Skeletal muscle satellite cell (primary cell): ENCODE measurements around the gene POLE.
A peak's percentile ranks its signal among the peaks of the same experiment; 100 is the strongest.

Source experiments
- H3K27me3 ChIP-seq: 2 replicates; pipeline ENCODE4 v1.7.0; 2013; ENCODE audit warnings: low read length; ENCODE audit not compliant: control insufficient read depth, insufficient read depth
- H3K36me3 ChIP-seq: 2 replicates; pipeline ENCODE4 v1.7.0; 2013; ENCODE audit warnings: mild to moderate bottlenecking, control low read depth, low read length; ENCODE audit not compliant: insufficient read depth
- H3K4me1 ChIP-seq: 2 replicates; pipeline ENCODE4 v1.7.0; 2013; ENCODE audit warnings: low read length; ENCODE audit not compliant: control insufficient read depth, insufficient read depth
- H3K4me2 ChIP-seq: 2 replicates; pipeline ENCODE4 v1.7.0; 2013; ENCODE audit warnings: mild to moderate bottlenecking, low read length
- H3K4me3 ChIP-seq: 2 replicates; pipeline ENCODE4 v1.7.0; 2013; ENCODE audit warnings: low read length
- H3K9ac ChIP-seq: 2 replicates; pipeline ENCODE4 v1.7.0; 2013; ENCODE audit warnings: mild to moderate bottlenecking, low read depth, low read length, moderate library complexity
- H3K9me3 ChIP-seq: replicated peaks from 2 replicates; pipeline ENCODE4 v1.7.0; 2013; ENCODE audit warnings: mild to moderate bottlenecking, control low read depth, low read length

Gene POLE

DNA sequence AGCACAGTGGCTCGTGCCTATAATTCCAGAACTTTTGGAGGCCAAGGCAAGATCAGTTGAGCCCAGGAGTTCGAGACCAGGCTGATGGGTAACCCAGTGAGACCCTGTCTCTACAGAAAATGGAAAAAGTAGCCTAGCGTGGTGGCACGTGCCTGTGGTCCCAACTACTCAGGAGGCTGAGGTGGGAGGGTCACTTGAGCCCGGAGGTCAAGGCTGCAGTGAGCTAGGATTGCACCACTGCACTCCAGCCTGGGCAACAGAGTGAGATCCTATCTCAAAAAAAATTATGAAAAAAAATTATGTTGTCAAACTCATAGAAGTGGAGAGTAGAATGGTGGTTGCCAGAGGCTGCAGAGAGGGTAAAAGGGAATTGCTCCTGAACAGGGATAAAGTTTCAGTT is 73.1 kb downstream of the POLE start:
- H3K9ac ChIP-seq: no peak overlapping the region
- H3K9me3 ChIP-seq: peaks cover 18% of the 10 kb centered on the region
- peaks cover 70% of the 10 kb centered on the region for H3K27me3 ChIP-seq
- H3K4me2 ChIP-seq: no peak overlapping the region
- H3K4me3 ChIP-seq: no peak overlapping the region
- peaks cover 10% of the 10 kb centered on the region for H3K4me1 ChIP-seq
- no peaks in the 10 kb centered on the region for H3K36me3 ChIP-seq

DNA sequence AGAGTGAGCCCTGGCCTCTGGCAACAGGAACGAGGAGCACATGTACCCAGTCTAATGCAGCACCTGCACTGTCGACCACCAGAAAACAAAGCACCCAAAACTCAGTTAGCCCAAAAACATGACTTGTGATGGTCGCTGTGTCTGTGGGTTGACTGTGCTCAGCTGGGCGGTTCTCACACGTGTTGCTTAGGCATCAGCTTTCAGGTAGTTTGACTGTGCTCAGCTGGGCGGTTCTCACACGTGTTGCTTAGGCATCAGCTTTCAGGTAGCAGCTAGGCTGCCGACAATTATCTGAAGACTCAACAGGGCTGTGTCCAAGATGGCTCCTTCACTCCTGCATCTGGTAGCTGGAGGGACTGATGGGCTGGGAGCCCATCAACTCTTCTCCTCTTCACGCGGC is 75.5 kb downstream of the POLE start:
- H3K9me3 ChIP-seq: peaks cover 9% of the 10 kb centered on the region
- no peaks in the 10 kb centered on the region for H3K36me3 ChIP-seq
- no peak overlapping the region for H3K9ac ChIP-seq
- H3K4me3 ChIP-seq: no peak overlapping the region
- no peak overlapping the region for H3K4me2 ChIP-seq
- H3K4me1 ChIP-seq: peaks cover 14% of the 10 kb centered on the region
- peaks cover 76% of the 10 kb centered on the region for H3K27me3 ChIP-seq

DNA sequence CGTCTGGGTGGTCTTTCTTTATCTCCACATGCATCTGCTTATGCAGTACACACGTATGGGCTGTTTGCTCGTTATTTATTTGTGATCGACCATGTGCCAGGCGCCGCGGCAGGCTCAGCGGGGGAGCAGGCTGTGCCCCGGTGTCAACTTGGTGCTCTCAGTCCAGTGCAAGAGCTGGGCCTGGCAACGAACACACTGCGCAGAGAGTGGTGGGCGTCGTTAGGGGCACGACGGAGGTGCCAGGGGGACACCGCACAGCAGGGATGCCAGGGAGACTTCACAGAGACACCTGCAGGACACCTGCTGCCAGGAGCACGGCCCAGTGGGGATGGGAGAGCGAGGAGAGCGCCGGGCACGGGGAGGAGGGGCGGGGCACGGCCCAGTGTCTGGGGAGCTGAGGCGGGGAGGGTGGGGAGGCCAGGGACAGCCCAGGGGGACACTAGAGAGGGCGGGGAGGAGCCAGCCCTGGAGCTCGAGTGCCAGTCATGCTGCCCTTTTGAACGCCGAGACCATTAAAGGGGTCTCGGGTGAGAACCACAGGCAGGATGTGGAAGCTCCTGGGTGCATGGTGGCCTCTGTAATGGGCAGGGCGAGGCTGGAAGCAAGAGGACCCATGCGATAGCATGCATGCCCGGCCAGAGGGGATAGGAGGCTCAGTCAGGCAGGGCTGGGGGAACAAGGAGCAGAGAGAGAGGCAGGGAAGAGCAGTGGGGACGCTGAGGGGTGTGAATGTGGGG is 76.1 kb downstream of the POLE start:
- Histone ChIP-seq H3K9me3 (peaks cover 4% of the 10 kb centered on the region), H3K4me3 (no peak overlapping the region), H3K9ac (no peak overlapping the region), H3K4me2 (peak overlapping the region; percentile 75), H3K4me1 (peaks cover 18% of the 10 kb centered on the region), H3K36me3 (no peaks in the 10 kb centered on the region), H3K27me3 (peaks cover 78% of the 10 kb centered on the region)

DNA sequence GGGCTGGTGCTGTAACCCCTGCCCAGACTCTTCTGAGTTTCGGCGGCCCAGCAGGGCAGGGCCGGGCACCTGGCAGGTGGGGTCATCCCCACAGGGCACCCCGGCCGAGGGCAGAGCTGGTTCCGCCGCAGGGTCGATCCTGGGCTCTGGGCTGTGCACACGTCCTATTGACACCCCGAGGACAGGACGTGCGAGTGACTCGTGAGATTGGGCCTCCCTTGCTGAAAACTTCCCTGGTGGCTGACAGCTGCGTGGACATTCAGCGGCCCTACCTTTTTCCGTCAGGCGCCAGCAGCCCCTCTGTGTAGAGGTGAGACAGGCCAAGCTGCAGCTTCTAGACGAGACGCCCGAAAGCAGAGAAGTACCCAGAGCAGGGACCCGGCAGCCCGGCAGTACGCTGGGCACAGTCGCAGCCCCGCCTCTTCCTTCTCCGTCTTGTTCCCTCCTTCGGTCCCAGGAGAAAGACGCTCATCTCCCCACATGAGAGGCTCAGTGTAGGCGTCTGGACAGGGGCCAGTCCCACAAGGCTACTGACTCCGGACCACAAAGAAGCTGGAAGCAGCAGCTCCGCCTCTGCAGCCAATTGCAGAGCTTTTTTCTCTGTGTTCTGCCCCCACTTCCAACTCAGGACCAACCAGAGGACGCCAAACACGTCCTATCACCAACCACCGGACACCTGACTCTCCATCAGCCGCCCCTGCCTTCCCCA is 76.9 kb downstream of the POLE start, which contains the start of gene LRCOL1:
Gene LRCOL1 (minus strand): TSS at position 532 of the 709 bp plus-strand sequence. CDS start 4,331 bp downstream, outside the sequence.
- Histone ChIP-seq H3K27me3 (peaks cover 77% of the 10 kb centered on the region), H3K4me1 (peaks cover 18% of the 10 kb centered on the region), H3K36me3 (no peaks in the 10 kb centered on the region), H3K4me2 (peak within 1 kb of the TSS; percentile 75), H3K4me3 (peak within 1 kb of the TSS; percentile 46), H3K9ac (no peak within 1 kb of the TSS), H3K9me3 (no peaks in the 10 kb centered on the region)

DNA sequence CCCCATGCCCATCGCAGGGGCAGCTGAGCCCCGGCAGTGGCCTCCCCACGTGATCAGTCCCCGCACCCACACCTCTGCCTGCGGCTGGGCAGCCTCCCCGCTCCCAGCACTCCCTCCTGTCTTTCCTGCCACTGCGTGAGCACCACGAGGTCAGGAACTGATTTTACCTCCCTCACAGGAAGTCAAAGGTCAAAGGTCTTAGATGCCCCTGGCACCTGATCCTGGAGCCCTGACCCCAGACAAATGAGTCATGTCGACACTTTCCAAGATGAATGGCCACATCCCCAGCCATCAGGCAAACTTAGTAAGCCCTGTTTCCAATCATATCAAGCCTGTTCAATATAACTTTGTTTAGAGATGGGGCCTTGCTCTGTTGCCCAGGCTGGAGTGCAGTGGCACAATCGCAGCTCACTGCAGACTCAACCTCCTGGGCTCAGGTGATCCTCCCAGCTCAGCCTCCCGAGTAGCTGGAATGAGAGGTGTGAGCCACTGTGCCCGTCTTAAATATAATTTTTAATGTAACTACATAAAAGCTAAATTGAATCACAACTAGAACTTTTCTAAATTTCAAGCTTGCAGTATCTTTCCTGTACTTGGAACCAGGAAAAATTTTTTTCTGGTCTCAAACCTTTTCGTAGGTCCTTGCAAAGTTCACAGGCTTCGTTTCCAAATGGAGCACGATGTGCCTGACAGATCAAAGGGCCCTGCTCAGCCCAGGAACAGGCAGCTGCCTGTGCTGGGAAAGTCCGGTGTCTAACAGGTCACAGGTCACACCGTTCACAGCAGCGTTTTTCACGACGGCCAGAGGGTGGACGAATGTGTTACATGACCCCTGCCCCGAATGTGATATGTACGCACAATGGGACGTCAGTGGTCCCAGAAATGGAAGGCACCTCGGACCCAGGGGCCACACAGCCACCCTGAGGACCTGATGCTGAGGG is 78.6 kb downstream of the POLE start:
- no peaks in the 10 kb centered on the region for H3K9me3 ChIP-seq
- no peak overlapping the region for H3K4me3 ChIP-seq
- H3K36me3 ChIP-seq: no peaks in the 10 kb centered on the region
- no peak overlapping the region for H3K9ac ChIP-seq
- peaks cover 18% of the 10 kb centered on the region for H3K4me1 ChIP-seq
- no peak overlapping the region for H3K4me2 ChIP-seq
- H3K27me3 ChIP-seq: peaks cover 91% of the 10 kb centered on the region

DNA sequence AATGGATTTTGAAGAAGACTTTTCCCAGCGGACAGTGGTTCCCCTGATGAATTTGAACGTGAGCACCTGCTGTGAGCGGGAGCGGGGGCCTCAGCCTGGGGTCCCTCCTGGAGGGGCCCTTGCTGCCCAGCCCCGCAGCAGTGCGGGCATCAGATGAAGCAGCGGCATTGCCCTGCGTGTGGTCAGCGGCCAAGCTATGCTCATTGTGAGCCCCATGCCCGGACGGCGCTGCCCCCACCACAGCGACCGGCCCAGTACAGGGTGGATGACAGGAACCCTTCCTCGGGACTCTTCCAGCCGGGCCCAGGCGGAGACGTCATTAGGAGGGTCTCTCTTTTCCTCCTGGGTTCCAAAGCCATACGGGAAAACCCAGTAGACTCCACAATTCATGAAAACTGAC is 80.2 kb downstream of the POLE start:
- Histone ChIP-seq H3K4me3 (no peak overlapping the region), H3K27me3 (peaks cover 93% of the 10 kb centered on the region), H3K9ac (no peak overlapping the region), H3K9me3 (no peaks in the 10 kb centered on the region), H3K36me3 (no peaks in the 10 kb centered on the region), H3K4me2 (no peak overlapping the region), H3K4me1 (peaks cover 18% of the 10 kb centered on the region)

DNA sequence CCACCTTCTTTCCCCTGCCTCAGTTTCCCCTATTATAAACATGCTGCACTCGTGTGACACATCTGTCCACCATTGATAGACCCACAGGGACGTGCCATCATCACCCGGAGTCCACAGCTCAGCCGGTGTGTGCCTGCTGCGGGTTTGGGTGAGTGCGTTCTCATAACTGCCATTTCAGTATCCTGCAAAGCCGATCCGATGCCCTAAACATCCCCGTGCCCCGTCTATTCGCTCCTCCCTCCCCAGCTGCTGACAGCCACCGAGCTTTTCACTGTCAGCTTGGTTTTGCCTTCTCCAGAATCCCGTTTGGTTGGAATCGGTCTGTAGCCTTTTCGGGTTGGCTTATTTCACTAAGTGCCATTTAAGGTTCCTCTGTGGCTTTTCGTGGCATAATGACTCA is 80.7 kb downstream of the POLE start:
- no peak overlapping the region for H3K4me3 ChIP-seq
- no peaks in the 10 kb centered on the region for H3K9me3 ChIP-seq
- peaks cover 92% of the 10 kb centered on the region for H3K27me3 ChIP-seq
- no peak overlapping the region for H3K9ac ChIP-seq
- H3K4me2 ChIP-seq: peak overlapping the region; percentile 52
- H3K4me1 ChIP-seq: peaks cover 18% of the 10 kb centered on the region
- H3K36me3 ChIP-seq: no peaks in the 10 kb centered on the region

DNA sequence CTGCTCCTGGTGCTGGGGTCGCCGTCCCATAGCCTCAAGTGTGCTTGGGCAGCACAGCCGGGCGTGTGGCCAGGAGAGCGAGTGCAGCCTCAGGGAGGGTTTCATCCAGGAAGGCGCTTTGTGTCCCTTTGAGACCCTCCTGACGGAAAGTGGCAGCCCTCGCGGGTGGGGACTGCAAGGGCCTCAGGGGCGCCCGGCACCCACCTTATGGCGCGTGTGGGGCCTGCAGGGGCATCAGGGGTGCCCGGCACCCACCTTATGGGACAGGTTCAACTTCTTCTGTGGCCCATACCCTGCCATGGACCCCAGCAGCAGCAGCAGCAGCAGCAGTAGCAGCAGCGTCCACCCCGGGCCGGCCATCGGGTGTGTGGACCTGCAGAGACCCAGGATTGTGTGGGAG is 81.2 kb downstream of the POLE start:
- Histone ChIP-seq H3K4me1 (peaks cover 18% of the 10 kb centered on the region), H3K9me3 (no peaks in the 10 kb centered on the region)

DNA sequence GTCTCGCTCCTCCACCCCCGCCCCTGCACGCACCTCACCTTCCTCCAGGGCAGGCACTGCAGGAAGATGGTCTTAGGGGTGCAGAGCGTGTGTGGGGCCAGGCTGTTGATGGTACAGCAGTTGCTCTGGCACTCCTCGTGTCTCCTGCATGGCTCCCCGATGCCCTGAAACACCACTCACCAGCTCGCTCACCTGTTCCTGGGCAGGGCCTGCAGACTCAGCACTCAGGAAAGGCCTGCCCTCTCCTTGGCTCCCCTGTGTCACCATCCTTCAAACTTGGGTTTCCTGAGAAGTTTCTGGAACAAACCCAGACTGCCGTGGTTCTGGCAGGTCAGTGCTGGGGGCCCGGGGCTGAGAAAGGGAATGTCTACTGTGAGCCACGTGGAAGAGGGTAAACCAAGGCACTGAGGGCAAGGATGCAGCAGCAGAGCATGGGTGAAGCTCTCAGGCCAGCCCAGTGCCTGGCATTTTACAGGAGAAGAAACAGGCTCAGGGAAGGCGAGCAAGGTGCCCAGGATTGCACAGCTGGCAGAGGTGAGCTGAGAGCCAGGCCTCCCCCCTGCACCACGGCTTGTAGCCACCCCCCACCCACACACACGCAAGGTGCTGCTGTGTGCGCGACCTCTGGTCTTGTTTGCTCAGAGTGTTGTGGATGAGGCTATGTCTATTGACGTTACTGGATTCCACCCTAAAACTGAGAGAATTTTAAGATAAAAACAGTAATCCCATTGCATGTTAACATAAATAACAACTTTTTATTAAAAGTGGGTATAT is 82.3 kb downstream of the POLE start:
- Histone ChIP-seq H3K9ac (no peak overlapping the region), H3K9me3 (no peaks in the 10 kb centered on the region), H3K27me3 (peaks cover 90% of the 10 kb centered on the region), H3K4me3 (no peak overlapping the region), H3K36me3 (no peaks in the 10 kb centered on the region), H3K4me1 (peaks cover 17% of the 10 kb centered on the region), H3K4me2 (no peak overlapping the region)

More for the DNA sequence above, 81.2 kb downstream of the POLE start:
- Histone ChIP-seq H3K4me3 (no peak overlapping the region), H3K4me2 (no peak overlapping the region), H3K27me3 (peaks cover 95% of the 10 kb centered on the region), H3K9ac (no peak overlapping the region), H3K36me3 (no peaks in the 10 kb centered on the region)

DNA sequence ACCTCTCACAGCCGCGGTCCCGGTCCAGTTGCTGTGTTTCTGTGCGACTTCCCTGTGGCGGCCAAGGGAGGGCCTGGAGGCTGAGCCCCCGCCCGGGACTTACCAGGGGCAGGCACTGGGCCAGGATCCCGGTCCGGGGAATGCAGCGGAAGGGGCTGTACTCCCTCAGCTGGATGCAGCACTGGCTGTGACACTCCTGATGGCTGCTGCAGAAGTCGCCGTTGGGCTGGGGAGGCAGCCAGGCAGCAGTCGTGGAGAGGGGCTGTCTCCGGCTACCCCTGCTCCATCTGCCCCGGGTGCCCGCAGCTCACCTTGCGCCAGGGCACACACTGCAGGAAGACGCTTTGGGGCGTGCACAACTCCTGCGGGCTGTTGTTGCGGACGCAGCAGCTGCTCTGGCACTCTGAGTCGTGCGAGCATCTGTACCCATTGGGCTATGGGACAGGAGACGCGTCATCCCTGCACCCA is 83.0 kb downstream of the POLE start:
- H3K4me1 ChIP-seq: peaks cover 17% of the 10 kb centered on the region
- H3K9me3 ChIP-seq: no peaks in the 10 kb centered on the region
- H3K4me3 ChIP-seq: no peak overlapping the region
- H3K27me3 ChIP-seq: peaks cover 83% of the 10 kb centered on the region
- H3K36me3 ChIP-seq: no peaks in the 10 kb centered on the region
- no peak overlapping the region for H3K9ac ChIP-seq
- H3K4me2 ChIP-seq: no peak overlapping the region
